Stimulated activated CD4-positive, alpha-beta T cell treated with anti-CD3 and anti-CD28 coated beads, TNF-alpha, amount 100 ng/mL, for 1 hour (primary cell): ENCODE measurements around the gene RNF38.
A peak's percentile ranks its signal among the peaks of the same experiment; 100 is the strongest.
"Not testable (repeated sequence)": the region's sequence is repeated elsewhere in the genome, so short reads cannot be mapped to it uniquely, and the experiment has no call there.

Experiments used
- DNase-seq, 3 donors: peaks; one replicate each; pipeline ENCODE4 v3.0.0-alpha.2; 2020; ENCODE audit warnings: low read depth in 3 of 3, low spot score in 1 of 3

The RNF38 gene

GRCh38 chr9:36399980-36400331 is at the start of gene RNF38:
TSS of gene RNF38 (minus strand) at chr9:36400269. CDS start at chr9:36400108, 161 bp downstream.
- peak in 2 of 3 donors; percentile 9 to 13 for DNase-seq

GRCh38 chr9:36448555-36448954 is 48.5 kb upstream of the RNF38 start:
- DNase-seq, result not testable (repeated sequence)

- no peak for DNase-seq
Observed at GRCh38 chr9:36448017-36448416, 47.9 kb upstream of the RNF38 start.

GRCh38 chr9:36446678-36447077 is 46.6 kb upstream of the RNF38 start:
- DNase-seq, result not testable (repeated sequence)

GRCh38 chr9:36445800-36446361 is 45.8 kb upstream of the RNF38 start:
- no peak for DNase-seq

- DNase-seq, result no peak
Observed at GRCh38 chr9:36444203-36444602, 44.1 kb upstream of the RNF38 start.

- no peak for DNase-seq
Observed at GRCh38 chr9:36443581-36443980, 43.5 kb upstream of the RNF38 start.

GRCh38 chr9:36442710-36443109 is 42.6 kb upstream of the RNF38 start:
- DNase-seq, result no peak

GRCh38 chr9:36441966-36442365 is 41.9 kb upstream of the RNF38 start:
- no peak for DNase-seq

GRCh38 chr9:36438536-36439236 is 38.6 kb upstream of the RNF38 start:
- DNase-seq, result no peak

- DNase-seq, result no peak
Observed at GRCh38 chr9:36437790-36438189, 37.7 kb upstream of the RNF38 start.

GRCh38 chr9:36436909-36437308 is 36.8 kb upstream of the RNF38 start:
- DNase-seq, result no peak

- no peak for DNase-seq
Observed at GRCh38 chr9:36433386-36433785, 33.3 kb upstream of the RNF38 start.

GRCh38 chr9:36431078-36431477 is 31.0 kb upstream of the RNF38 start:
- no peak for DNase-seq

GRCh38 chr9:36426945-36427344 is 26.9 kb upstream of the RNF38 start:
- no peak for DNase-seq

- DNase-seq, result no peak
Observed at GRCh38 chr9:36426348-36426747, 26.3 kb upstream of the RNF38 start.

GRCh38 chr9:36424289-36425055 is 24.4 kb upstream of the RNF38 start:
- DNase-seq, result no peak

GRCh38 chr9:36423206-36423605 is 23.1 kb upstream of the RNF38 start:
- no peak for DNase-seq

GRCh38 chr9:36416890-36417289 is 16.8 kb upstream of the RNF38 start:
- DNase-seq, result no peak

GRCh38 chr9:36415822-36416525 is 15.9 kb upstream of the RNF38 start:
- no peak for DNase-seq

GRCh38 chr9:36411410-36411809 is 11.3 kb upstream of the RNF38 start:
- not testable (repeated sequence) for DNase-seq

GRCh38 chr9:36409076-36409475 is 9.0 kb upstream of the RNF38 start:
- not testable (repeated sequence) for DNase-seq
